Measurements from ENCODE around the gene CPNE1.

The CPNE1 gene

DNA sequence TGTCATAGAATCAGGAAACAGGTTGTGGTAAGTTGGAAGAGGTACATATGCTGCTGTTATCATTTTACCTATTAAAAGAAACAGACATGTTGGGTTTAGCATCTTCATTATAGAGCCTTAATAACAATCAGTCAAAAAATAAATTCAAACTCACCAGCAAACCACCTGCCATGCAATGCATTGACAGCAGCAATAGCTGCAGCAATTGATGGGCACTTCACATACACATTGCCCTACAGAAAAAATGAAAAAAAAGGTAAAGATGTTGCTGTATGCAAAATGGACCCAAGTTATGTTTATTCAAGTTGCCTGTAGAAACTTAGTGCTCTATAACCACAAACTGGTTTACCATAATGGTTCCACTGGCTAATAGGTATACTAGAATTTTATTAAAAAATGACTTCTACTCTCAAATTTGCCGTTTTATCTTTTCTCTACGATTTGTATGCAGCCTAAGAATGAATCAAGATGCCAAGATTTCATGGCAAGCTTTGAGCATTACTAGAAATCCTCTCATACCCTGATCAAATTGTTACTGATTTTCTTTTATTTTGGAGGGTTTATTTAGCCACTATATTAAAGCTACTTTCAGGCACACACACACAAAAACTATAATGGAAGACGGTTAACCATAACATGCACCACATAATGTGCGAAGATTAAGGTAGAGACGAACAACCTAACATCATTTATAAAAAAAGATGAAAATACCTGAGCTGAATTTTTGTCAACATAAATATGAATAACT, 40.0 kb upstream of the CPNE1 start:
- Histone ChIP-seq H3K36me3 (ENCODE audit: control insufficient read depth, insufficient read depth, low read length) (peaks cover 55% of the 10 kb centered on the region), H3K27ac (ENCODE audit: low read depth, low read length, severe bottlenecking) (no peak overlapping the region), H3K4me1 (ENCODE audit: control insufficient read depth, insufficient read depth, low read length, poor library complexity, severe bottlenecking) (no peaks in the 10 kb centered on the region), H3K9me3 (ENCODE audit: control insufficient read depth, low read length) (no peaks in the 10 kb centered on the region), H3K4me3 (ENCODE audit: extremely low read depth, insufficient read depth, low read length, poor library complexity, severe bottlenecking) (no peak overlapping the region)
- WGBS, 2 experiments (ENCODE audit: insufficient coverage in 2 of 2): 100% methylated on average over 1 to 2 of the region's 5 CpGs

DNA sequence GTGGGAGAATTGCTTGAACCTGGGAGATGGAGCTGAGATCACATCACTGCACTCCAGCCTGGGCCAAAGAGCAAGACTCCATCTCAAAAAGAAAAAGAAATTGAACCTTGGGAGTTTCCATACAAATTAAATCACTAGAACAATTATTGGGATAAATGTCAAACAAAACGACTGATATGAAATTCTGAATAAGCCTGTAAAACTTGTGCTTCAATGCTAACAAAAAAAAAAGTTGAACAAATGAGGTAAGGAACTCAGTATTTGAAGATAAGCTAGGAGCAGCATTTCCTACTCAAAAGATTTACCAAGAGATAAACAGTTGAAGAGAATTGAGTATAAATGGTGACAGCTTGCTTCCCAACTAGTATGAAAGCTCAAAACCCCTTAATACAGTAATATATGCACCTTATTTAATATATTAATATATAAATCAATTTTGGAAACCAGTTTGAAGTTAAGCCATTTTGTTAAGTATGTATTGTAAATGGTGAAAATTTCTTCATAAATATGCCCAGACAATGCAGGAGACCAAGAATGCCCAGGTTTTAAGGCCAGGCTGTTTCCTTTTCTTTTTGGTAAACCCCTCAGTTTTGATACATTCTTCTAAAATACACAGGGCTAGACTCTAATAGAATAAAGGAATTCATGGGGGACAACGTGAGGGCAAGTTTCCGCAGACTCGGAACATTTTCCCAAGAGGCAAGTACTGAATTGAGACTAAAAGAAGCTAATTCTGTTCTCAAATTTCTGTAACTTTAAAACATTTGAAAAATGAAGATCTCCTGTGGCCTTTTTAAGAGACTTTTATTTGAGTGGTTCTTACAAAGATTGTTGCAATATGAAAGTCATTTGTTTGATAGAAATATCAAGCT, 38.4 kb upstream of the CPNE1 start:
- 80% methylated on average over 1 of the region's 4 CpGs; no CpG with 5 or more reads in 1 of the 2 experiments for WGBS, 2 experiments (ENCODE audit: insufficient coverage in 2 of 2)
- H3K27ac ChIP-seq (ENCODE audit: low read depth, low read length, severe bottlenecking): peak overlapping the region; percentile 50
- H3K9me3 ChIP-seq (ENCODE audit: control insufficient read depth, low read length): no peaks in the 10 kb centered on the region
- H3K4me3 ChIP-seq (ENCODE audit: extremely low read depth, insufficient read depth, low read length, poor library complexity, severe bottlenecking): no peak overlapping the region
- no peaks in the 10 kb centered on the region for H3K4me1 ChIP-seq (ENCODE audit: control insufficient read depth, insufficient read depth, low read length, poor library complexity, severe bottlenecking)
- peaks cover 55% of the 10 kb centered on the region for H3K36me3 ChIP-seq (ENCODE audit: control insufficient read depth, insufficient read depth, low read length)

DNA sequence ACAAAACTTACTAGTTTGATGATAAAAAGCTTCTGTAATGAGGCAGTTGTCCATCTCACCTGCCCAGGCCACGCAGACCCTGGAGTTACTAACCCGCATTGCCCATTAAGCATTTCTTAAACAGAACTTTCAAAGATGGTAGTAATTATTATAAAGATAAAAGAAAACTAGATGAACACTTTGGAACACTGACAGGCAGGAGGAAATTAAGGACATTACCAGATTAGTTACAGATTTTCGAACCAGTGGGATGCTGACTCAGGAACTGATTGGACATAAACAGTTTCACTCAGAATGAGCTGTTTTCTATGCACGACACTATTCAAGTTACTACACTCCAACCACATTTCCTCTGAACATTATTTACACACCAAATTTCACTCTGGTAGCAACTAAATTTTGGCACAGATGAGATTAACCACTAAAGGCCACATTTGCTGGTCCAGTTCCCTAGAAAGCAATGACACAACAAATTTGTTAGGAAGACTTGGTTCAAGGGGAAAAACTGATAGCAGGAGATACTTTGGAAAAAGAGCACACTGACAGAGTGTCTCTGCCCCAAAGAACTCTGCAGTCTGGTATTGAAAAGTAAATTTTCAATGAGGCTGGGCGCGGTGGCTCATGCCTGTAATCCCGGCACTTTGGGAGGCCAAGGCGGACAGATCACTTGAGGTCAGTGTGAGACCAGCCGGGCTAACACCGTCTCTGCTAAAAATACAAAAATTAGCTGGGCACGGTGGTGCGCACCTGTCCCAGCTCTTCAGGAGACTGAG, 37.5 kb upstream of the CPNE1 start:
- H3K36me3 ChIP-seq (ENCODE audit: control insufficient read depth, insufficient read depth, low read length): peaks cover 52% of the 10 kb centered on the region
- H3K9me3 ChIP-seq (ENCODE audit: control insufficient read depth, low read length): no peaks in the 10 kb centered on the region
- H3K4me1 ChIP-seq (ENCODE audit: control insufficient read depth, insufficient read depth, low read length, poor library complexity, severe bottlenecking): no peaks in the 10 kb centered on the region
- 95 to 96% methylated on average over 10 of the region's 12 CpGs for WGBS, 2 experiments (ENCODE audit: insufficient coverage in 2 of 2)
- no peak overlapping the region for H3K4me3 ChIP-seq (ENCODE audit: extremely low read depth, insufficient read depth, low read length, poor library complexity, severe bottlenecking)
- peak overlapping the region; percentile 50 for H3K27ac ChIP-seq (ENCODE audit: low read depth, low read length, severe bottlenecking)

DNA sequence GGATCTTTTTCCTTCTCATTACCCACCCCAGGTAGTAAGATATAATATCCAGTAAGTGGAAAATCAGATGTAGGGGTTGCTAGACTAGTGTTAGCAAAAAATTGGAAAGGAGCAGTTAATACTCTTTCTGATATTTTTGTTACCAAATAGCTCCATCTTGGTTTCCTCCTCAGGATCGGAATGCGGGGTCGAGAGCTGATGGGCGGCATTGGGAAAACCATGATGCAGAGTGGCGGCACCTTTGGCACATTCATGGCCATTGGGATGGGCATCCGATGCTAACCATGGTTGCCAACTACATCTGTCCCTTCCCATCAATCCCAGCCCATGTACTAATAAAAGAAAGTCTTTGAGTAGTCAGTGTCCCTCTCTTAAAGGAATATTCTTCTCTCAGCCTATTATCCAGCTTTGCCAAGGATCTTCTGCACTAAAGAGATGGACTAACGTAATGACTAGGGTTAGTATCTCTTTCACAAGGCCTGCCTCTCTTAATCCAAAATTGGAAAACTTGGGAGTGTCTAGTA, 36.0 kb upstream of the CPNE1 start:
- H3K4me1 ChIP-seq (ENCODE audit: control insufficient read depth, insufficient read depth, low read length, poor library complexity, severe bottlenecking): no peaks in the 10 kb centered on the region
- H3K36me3 ChIP-seq (ENCODE audit: control insufficient read depth, insufficient read depth, low read length): peaks cover 38% of the 10 kb centered on the region
- H3K27ac ChIP-seq (ENCODE audit: low read depth, low read length, severe bottlenecking): no peak overlapping the region
- WGBS, 2 experiments (ENCODE audit: insufficient coverage in 2 of 2): 88 to 100% methylated on average over 4 to 6 of the region's 7 CpGs
- peak overlapping the region; percentile 87 for H3K4me3 ChIP-seq (ENCODE audit: extremely low read depth, insufficient read depth, low read length, poor library complexity, severe bottlenecking)
- no peaks in the 10 kb centered on the region for H3K9me3 ChIP-seq (ENCODE audit: control insufficient read depth, low read length)

GRCh38 chr20:35699957-35700624, 35.4 kb upstream of the CPNE1 start:
- H3K27ac ChIP-seq (ENCODE audit: low read depth, low read length, severe bottlenecking): peak overlapping the region; percentile 88
- 29% methylated on average over 4 of the region's 6 CpGs; no CpG with 5 or more reads in 1 of the 2 experiments for WGBS, 2 experiments (ENCODE audit: insufficient coverage in 2 of 2)
- H3K4me3 ChIP-seq (ENCODE audit: extremely low read depth, insufficient read depth, low read length, poor library complexity, severe bottlenecking): peak overlapping the region; percentile 87
- H3K9me3 ChIP-seq (ENCODE audit: control insufficient read depth, low read length): no peaks in the 10 kb centered on the region
- H3K36me3 ChIP-seq (ENCODE audit: control insufficient read depth, insufficient read depth, low read length): peaks cover 38% of the 10 kb centered on the region
- no peaks in the 10 kb centered on the region for H3K4me1 ChIP-seq (ENCODE audit: control insufficient read depth, insufficient read depth, low read length, poor library complexity, severe bottlenecking)

GRCh38 chr20:35699127-35699956, 34.6 kb upstream of the CPNE1 start, which contains the start of the genes NFS1 and ROMO1:
Gene NFS1, minus strand, starts transcription at chr20:35699352. Its CDS starts 64 bp downstream, at chr20:35699288.
Gene ROMO1, plus strand, starts transcription at chr20:35699405. Its CDS starts 228 bp downstream, at chr20:35699633.
- WGBS, 2 experiments (ENCODE audit: insufficient coverage in 2 of 2): 0 to 1% methylated on average over 67 to 77 of the region's 81 CpGs
- Histone ChIP-seq H3K9me3 (ENCODE audit: control insufficient read depth, low read length) (no peaks in the 10 kb centered on the region), H3K4me1 (ENCODE audit: control insufficient read depth, insufficient read depth, low read length, poor library complexity, severe bottlenecking) (no peaks in the 10 kb centered on the region), H3K4me3 (ENCODE audit: extremely low read depth, insufficient read depth, low read length, poor library complexity, severe bottlenecking) (peak within 1 kb of the TSS; percentile 87), H3K27ac (ENCODE audit: low read depth, low read length, severe bottlenecking) (peak within 1 kb of the TSS; percentile 88), H3K36me3 (ENCODE audit: control insufficient read depth, insufficient read depth, low read length) (peaks cover 31% of the 10 kb centered on the region)

GRCh38 chr20:35698298-35699126, 33.8 kb upstream of the CPNE1 start:
- peak overlapping the region; percentile 88 for H3K27ac ChIP-seq (ENCODE audit: low read depth, low read length, severe bottlenecking)
- WGBS, 2 experiments (ENCODE audit: insufficient coverage in 2 of 2): 12 to 13% methylated on average over 36 of the region's 37 CpGs
- H3K4me3 ChIP-seq (ENCODE audit: extremely low read depth, insufficient read depth, low read length, poor library complexity, severe bottlenecking): peak overlapping the region; percentile 87
- no peaks in the 10 kb centered on the region for H3K4me1 ChIP-seq (ENCODE audit: control insufficient read depth, insufficient read depth, low read length, poor library complexity, severe bottlenecking)
- no peaks in the 10 kb centered on the region for H3K9me3 ChIP-seq (ENCODE audit: control insufficient read depth, low read length)
- peaks cover 23% of the 10 kb centered on the region for H3K36me3 ChIP-seq (ENCODE audit: control insufficient read depth, insufficient read depth, low read length)

DNA sequence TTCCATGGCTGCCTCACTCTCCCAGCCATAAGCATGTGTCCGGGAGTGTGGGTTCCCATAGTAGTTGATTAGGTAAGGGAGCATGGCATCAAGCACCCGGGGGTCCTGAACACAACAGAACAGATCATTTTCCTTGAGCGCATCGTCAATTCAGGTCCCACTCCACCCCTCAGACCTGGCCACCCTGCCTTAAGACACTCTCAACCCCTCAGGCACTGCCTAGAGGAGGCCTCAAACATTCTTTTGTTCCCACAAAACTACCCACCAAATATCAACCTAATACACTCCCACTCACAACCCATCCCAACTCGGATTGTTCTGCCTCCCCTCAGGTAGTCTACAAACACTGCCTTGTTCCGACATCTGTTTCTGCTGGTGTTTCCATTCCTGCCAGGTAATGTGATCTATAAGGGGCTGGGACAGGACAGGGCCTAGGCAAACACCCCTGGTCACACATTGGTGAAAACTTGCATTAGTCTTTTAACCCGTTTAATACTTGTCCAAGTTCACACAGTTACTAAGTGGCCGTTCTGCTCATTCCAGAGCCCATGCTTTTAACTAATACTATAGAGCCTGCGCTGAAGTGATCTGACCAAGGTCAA, 33.1 kb upstream of the CPNE1 start:
- no peaks in the 10 kb centered on the region for H3K4me1 ChIP-seq (ENCODE audit: control insufficient read depth, insufficient read depth, low read length, poor library complexity, severe bottlenecking)
- WGBS, 2 experiments (ENCODE audit: insufficient coverage in 2 of 2): 81 to 100% methylated on average over 5 to 8 of the region's 9 CpGs
- H3K4me3 ChIP-seq (ENCODE audit: extremely low read depth, insufficient read depth, low read length, poor library complexity, severe bottlenecking): peak overlapping the region; percentile 87
- no peaks in the 10 kb centered on the region for H3K9me3 ChIP-seq (ENCODE audit: control insufficient read depth, low read length)
- no peak overlapping the region for H3K27ac ChIP-seq (ENCODE audit: low read depth, low read length, severe bottlenecking)
- peaks cover 21% of the 10 kb centered on the region for H3K36me3 ChIP-seq (ENCODE audit: control insufficient read depth, insufficient read depth, low read length)
